Mammary epithelial cell (primary cell): ENCODE data around the gene TMEM252.

Source experiments
- EZH2 ChIP-seq: IDR thresholded peaks from 2 replicates; pipeline ENCODE4 v1.6.1; 2012; ENCODE audit warnings: low read length, inconsistent platforms, borderline replicate concordance
- TF ChIP-seq, protein P1 (sequence below), 2 donors: IDR thresholded peaks in 1 of 2; conservative IDR thresholded peaks in 1 of 2; 2 replicates each; pipeline ENCODE4 v1.5.1; 2011 to 2012; ENCODE audit warnings: inconsistent platforms in 2 of 2, low read length in 2 of 2, mild to moderate bottlenecking in 2 of 2, control low read depth in 1 of 2, low read depth in 1 of 2; ENCODE audit not compliant: insufficient read depth in 1 of 2; ENCODE audit errors: extremely low read depth in 1 of 2

GRCh38 chr9:68496356-68496755, 44.3 kb downstream of the TMEM252 start:
- TF ChIP-seq, protein P1, sequence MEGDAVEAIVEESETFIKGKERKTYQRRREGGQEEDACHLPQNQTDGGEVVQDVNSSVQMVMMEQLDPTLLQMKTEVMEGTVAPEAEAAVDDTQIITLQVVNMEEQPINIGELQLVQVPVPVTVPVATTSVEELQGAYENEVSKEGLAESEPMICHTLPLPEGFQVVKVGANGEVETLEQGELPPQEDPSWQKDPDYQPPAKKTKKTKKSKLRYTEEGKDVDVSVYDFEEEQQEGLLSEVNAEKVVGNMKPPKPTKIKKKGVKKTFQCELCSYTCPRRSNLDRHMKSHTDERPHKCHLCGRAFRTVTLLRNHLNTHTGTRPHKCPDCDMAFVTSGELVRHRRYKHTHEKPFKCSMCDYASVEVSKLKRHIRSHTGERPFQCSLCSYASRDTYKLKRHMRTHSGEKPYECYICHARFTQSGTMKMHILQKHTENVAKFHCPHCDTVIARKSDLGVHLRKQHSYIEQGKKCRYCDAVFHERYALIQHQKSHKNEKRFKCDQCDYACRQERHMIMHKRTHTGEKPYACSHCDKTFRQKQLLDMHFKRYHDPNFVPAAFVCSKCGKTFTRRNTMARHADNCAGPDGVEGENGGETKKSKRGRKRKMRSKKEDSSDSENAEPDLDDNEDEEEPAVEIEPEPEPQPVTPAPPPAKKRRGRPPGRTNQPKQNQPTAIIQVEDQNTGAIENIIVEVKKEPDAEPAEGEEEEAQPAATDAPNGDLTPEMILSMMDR (conservative IDR thresholded peaks at IDR 0.05 in 1 of 2, IDR thresholded peaks at IDR 0.05 in 1 of 2; ENCODE audit: extremely low read depth in 1 of 2, insufficient read depth in 1 of 2, low read depth in 1 of 2, low read length in 2 of 2): no peak
- no peak for TF ChIP-seq EZH2
